Activated T-cell treated with anti-CD3 and anti-CD28 coated beads, Interleukin-2, amount 50 U/mL, for 1 hour (primary cell): ENCODE results near the gene SLA2.
"Not testable (repeated sequence)": the region's sequence is repeated elsewhere in the genome, so short reads cannot be mapped to it uniquely, and the experiment has no call there.

Experiments
- DNase-seq: peaks from one replicate; pipeline ENCODE4 v3.0.0-alpha.2; 2020

SLA2 gene

GRCh38 chr20:36645998-36646397 is at the start of gene SLA2:
TSS of gene SLA2 (minus strand) at chr20:36646196. CDS start at chr20:36641335, 4,861 bp downstream.
- DNase-seq = peak; percentile 71

GRCh38 chr20:36695467-36695866 is 49.5 kb upstream of the SLA2 start:
- DNase-seq = not testable (repeated sequence)

- DNase-seq = no peak
Measured at GRCh38 chr20:36688630-36689029, 42.6 kb upstream of the SLA2 start.

GRCh38 chr20:36687850-36688249 is 41.9 kb upstream of the SLA2 start:
- DNase-seq = no peak

GRCh38 chr20:36686944-36687343 is 40.9 kb upstream of the SLA2 start:
- DNase-seq = no peak

GRCh38 chr20:36686504-36686903 is 40.5 kb upstream of the SLA2 start:
- DNase-seq = no peak

- DNase-seq = no peak
Measured at GRCh38 chr20:36684747-36685146, 38.8 kb upstream of the SLA2 start.

GRCh38 chr20:36682311-36682710 is 36.3 kb upstream of the SLA2 start:
- DNase-seq = no peak

- DNase-seq = no peak
Measured at GRCh38 chr20:36677422-36677771, 31.4 kb upstream of the SLA2 start.

GRCh38 chr20:36676701-36677421 is 30.9 kb upstream of the SLA2 start:
- no peak for DNase-seq

GRCh38 chr20:36675545-36675944 is 29.5 kb upstream of the SLA2 start:
- not testable (repeated sequence) for DNase-seq

GRCh38 chr20:36672991-36673390 is 27.0 kb upstream of the SLA2 start:
- DNase-seq = no peak

GRCh38 chr20:36670665-36671357 is 24.8 kb upstream of the SLA2 start:
- no peak for DNase-seq

- no peak for DNase-seq
Measured at GRCh38 chr20:36666181-36666740, 20.3 kb upstream of the SLA2 start.

- DNase-seq = no peak
Measured at GRCh38 chr20:36663031-36663430, 17.0 kb upstream of the SLA2 start.

- no peak for DNase-seq
Measured at GRCh38 chr20:36658300-36658699, 12.3 kb upstream of the SLA2 start.

- DNase-seq = no peak
Measured at GRCh38 chr20:36656733-36657132, 10.7 kb upstream of the SLA2 start.

GRCh38 chr20:36655004-36655403 is 9.0 kb upstream of the SLA2 start:
- no peak for DNase-seq

GRCh38 chr20:36654506-36654905 is 8.5 kb upstream of the SLA2 start:
- DNase-seq = no peak

GRCh38 chr20:36653456-36653855 is 7.5 kb upstream of the SLA2 start:
- no peak for DNase-seq

GRCh38 chr20:36647196-36648121 is 1.5 kb upstream of the SLA2 start:
- DNase-seq = no peak

GRCh38 chr20:36646678-36647077 is 682 bp upstream of the SLA2 start:
- DNase-seq = no peak

- no peak for DNase-seq
Measured at GRCh38 chr20:36645353-36645752, 643 bp downstream of the SLA2 start.
